Activated CD8-positive, alpha-beta memory T cell treated with anti-CD3 and anti-CD28 coated beads for 24 hours (primary cell): ENCODE data around the gene ITGA1.

ENCODE experiments used
- DNase-seq: peaks from one replicate; pipeline ENCODE4 v3.0.0-alpha.2; 2020

ITGA1 gene

GRCh38 chr5:53006911-53007890 is 219.5 kb downstream of the ITGA1 start:
- no peak for DNase-seq

GRCh38 chr5:53008751-53009150 is 221.0 kb downstream of the ITGA1 start:
- DNase-seq: no peak
